Measurements from ENCODE around the gene FAXDC2. TPM values are rescaled to one million over a fixed set of nuclear protein-coding genes. Genes with fewer than 3 reads are reported as not detected.

The FAXDC2 gene
- total and polyA plus RNA-seq, 9 of the 15 experiments (the other 6 are each of a cell fraction or from before 2014, with no cell fraction given), result 2.4 to 30.0 (median 9.9) TPM

- TF ChIP-seq DMBX1 (CRISPR knock-in tag; IDR thresholded peaks at IDR 0.05; ENCODE audit: borderline replicate concordance) (no peak), ADNP (tag; IDR thresholded peaks at IDR 0.05) (peak; percentile 50; the same call in 1 of the 2 replicates), KAT7 (CRISPR knock-in tag; IDR thresholded peaks at IDR 0.05; ENCODE audit: borderline replicate concordance) (no peak), ZNF274 (IDR thresholded peaks at IDR 0.05; ENCODE audit: borderline replicate concordance, low read depth, low read length) (no peak), ESRRB (CRISPR knock-in tag; IDR thresholded peaks at IDR 0.05; ENCODE audit: borderline replicate concordance) (no peak), MEF2A (IDR thresholded peaks at IDR 0.05; ENCODE audit: control insufficient read depth, low read depth, low read length) (no peak), CBX5 (IDR thresholded peaks at IDR 0.05; ENCODE audit: borderline replicate concordance, low read depth) (no peak), NFE2 (IDR thresholded peaks at IDR 0.05; ENCODE audit: low read depth) (no peak), BDP1 (IDR thresholded peaks at IDR 0.05; ENCODE audit: insufficient read depth, insufficient read length) (no peak), KDM2B (CRISPR knock-in tag; IDR thresholded peaks at IDR 0.05) (no peak), DNMT1 (IDR thresholded peaks at IDR 0.05) (no peak), ATF1 (CRISPR knock-in tag; IDR thresholded peaks at IDR 0.05) (no peak), ATF1 (tag; IDR thresholded peaks at IDR 0.05) (no peak), HDAC3 (IDR thresholded peaks at IDR 0.05; ENCODE audit: borderline replicate concordance, partially characterized antibody) (peak; percentile 34), ZNF76 (CRISPR knock-in tag; IDR thresholded peaks at IDR 0.05; ENCODE audit: borderline replicate concordance) (no peak), ZFP1 (CRISPR knock-in tag; IDR thresholded peaks at IDR 0.05) (no peak), TARDBP (IDR thresholded peaks at IDR 0.05) (no peak), ARHGAP35 (IDR thresholded peaks at IDR 0.05; ENCODE audit: partially characterized antibody) (no peak), BRCA1 (IDR thresholded peaks at IDR 0.05) (no peak), BRCA1 (CRISPR knock-in tag; IDR thresholded peaks at IDR 0.05) (no peak), BCOR (IDR thresholded peaks at IDR 0.05) (peak; percentile 80)
- TF ChIP-seq, protein P1, sequence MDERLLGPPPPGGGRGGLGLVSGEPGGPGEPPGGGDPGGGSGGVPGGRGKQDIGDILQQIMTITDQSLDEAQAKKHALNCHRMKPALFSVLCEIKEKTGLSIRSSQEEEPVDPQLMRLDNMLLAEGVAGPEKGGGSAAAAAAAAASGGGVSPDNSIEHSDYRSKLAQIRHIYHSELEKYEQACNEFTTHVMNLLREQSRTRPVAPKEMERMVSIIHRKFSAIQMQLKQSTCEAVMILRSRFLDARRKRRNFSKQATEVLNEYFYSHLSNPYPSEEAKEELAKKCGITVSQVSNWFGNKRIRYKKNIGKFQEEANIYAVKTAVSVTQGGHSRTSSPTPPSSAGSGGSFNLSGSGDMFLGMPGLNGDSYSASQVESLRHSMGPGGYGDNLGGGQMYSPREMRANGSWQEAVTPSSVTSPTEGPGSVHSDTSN (CRISPR knock-in tag; IDR thresholded peaks at IDR 0.05; ENCODE audit: low read depth), result no peak
- TF ChIP-seq, protein P1 (tag; conservative IDR thresholded peaks at IDR 0.05; ENCODE audit: low read depth), result 0 out of 2 replicates have a peak, but pooled peaks have one; percentile 9
- TF ChIP-seq, protein P2, sequence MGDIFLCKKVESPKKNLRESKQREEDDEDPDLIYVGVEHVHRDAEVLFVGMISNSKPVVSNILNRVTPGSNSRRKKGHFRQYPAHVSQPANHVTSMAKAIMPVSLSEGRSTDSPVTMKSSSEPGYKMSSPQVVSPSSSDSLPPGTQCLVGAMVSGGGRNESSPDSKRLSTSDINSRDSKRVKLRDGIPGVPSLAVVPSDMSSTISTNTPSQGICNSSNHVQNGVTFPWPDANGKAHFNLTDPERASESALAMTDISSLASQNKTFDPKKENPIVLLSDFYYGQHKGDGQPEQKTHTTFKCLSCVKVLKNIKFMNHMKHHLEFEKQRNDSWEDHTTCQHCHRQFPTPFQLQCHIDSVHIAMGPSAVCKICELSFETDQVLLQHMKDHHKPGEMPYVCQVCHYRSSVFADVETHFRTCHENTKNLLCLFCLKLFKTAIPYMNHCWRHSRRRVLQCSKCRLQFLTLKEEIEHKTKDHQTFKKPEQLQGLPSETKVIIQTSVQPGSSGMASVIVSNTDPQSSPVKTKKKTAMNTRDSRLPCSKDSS (IDR thresholded peaks at IDR 0.05; ENCODE audit: low read depth, partially characterized antibody), result no peak
- TF ChIP-seq, protein P3, sequence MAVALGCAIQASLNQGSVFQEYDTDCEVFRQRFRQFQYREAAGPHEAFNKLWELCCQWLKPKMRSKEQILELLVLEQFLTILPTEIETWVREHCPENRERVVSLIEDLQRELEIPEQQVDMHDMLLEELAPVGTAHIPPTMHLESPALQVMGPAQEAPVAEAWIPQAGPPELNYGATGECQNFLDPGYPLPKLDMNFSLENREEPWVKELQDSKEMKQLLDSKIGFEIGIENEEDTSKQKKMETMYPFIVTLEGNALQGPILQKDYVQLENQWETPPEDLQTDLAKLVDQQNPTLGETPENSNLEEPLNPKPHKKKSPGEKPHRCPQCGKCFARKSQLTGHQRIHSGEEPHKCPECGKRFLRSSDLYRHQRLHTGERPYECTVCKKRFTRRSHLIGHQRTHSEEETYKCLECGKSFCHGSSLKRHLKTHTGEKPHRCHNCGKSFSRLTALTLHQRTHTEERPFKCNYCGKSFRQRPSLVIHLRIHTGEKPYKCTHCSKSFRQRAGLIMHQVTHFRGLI (CRISPR knock-in tag; IDR thresholded peaks at IDR 0.05), result no peak
Measured at GRCh38 chr5:154858972-154859871, 8.8 kb upstream of the FAXDC2 start (continued).

All from K562 (cell line).